A549 (cell line): Measurements from ENCODE around the gene RASGRP1. TPM values are rescaled to one million over a fixed set of nuclear protein-coding genes. Genes with fewer than 3 reads are reported as not detected.

ENCODE experiments used
- ATAC-seq, 2 experiments: fragments of 200-7000 bp in 1 of 2; fragments of >200 bp in 1 of 2; cut with Nextera tagmentation in 1 of 2; cut with Tn5 transposase in 1 of 2; 3 replicates each; pipeline versions ENCODE4 v1.8.0 to v1.9.1; 2018 to 2020; ENCODE audit warnings: mild to moderate bottlenecking in 1 of 2, moderate library complexity in 1 of 2
- CTCF ChIA-PET: fragments of 300-600 bp; sonication (Branson Sonifier 250); formaldehyde crosslinking; extraction: SDS; loops from one replicate; lab custom pipeline; 2021; ENCODE audit warnings: antibody characterized with exemption, inconsistent platforms; lab: Yijun Ruan, JAX
- POLR2A ChIA-PET: fragments of 350-600 bp; formaldehyde crosslinking; extraction: SDS; loops from one replicate; lab custom pipeline; 2021; ENCODE audit warnings: antibody characterized with exemption, inconsistent platforms; lab: Yijun Ruan, JAX
- DNase-seq, 2 experiments: peaks; one replicate each; pipeline versions ENCODE4 v3.0.0 to v3.0.0-alpha.2; 2011 to 2016; ENCODE audit warnings: low read depth in 1 of 2, low spot score in 1 of 2
- FAIRE-seq: peaks from 2 replicates; lab custom pipeline; 2011; peaks lifted over from hg19 to GRCh38; lab: Jason Lieb, UNC
- H3K27ac ChIP-seq, 2 experiments: fragments of >200 bp; sonication (Bioruptor Twin); formaldehyde crosslinking; 3 replicates each; pipeline ENCODE4 v1.5.1; 2016 to 2017
- H3K4me1 ChIP-seq: fragments of >200 bp; sonication (Bioruptor Twin); formaldehyde crosslinking; 3 replicates; pipeline ENCODE4 v1.6.1; 2016
- H3K4me2 ChIP-seq: fragments of >200 bp; sonication (Bioruptor Twin); formaldehyde crosslinking; 3 replicates; pipeline ENCODE4 v1.6.1; 2016
- H3K4me3 ChIP-seq: fragments of >200 bp; sonication (Bioruptor Twin); formaldehyde crosslinking; 3 replicates; pipeline ENCODE4 v1.5.1; 2016
- H3K9me3 ChIP-seq: fragments of >200 bp; sonication (Bioruptor Twin); formaldehyde crosslinking; 3 replicates; pipeline ENCODE4 v1.6.1; 2016
- BCL3 ChIP-seq: fragments of >200 bp; sonication (Bioruptor Twin); formaldehyde crosslinking; IDR thresholded peaks from 3 replicates; pipeline ENCODE4 v1.6.1; 2016
- BHLHE40 ChIP-seq: IDR thresholded peaks from 2 replicates; pipeline ENCODE4 v1.6.1; 2012; ENCODE audit warnings: low read depth, low read length, inconsistent platforms
- CBX2 ChIP-seq: fragments of 200-600 bp; sonication (generic); IDR thresholded peaks from 2 replicates; pipeline ENCODE4 v1.6.1; 2016; ENCODE audit warnings: low read depth, mild to moderate bottlenecking, borderline replicate concordance
- E2F6 ChIP-seq: IDR thresholded peaks from 2 replicates; pipeline ENCODE4 v1.6.1; 2012; ENCODE audit warnings: low read depth, borderline replicate concordance
- HDAC2 ChIP-seq: fragments of 200-600 bp; sonication (generic); IDR thresholded peaks from 2 replicates; pipeline ENCODE4 v1.6.1; 2016
- HEYL ChIP-seq: fragments of 250-450 bp; sonication (Bioruptor Pico); IDR thresholded peaks from 2 replicates; pipeline ENCODE4 v1.8.0; 2021; ENCODE audit warnings: mild to moderate bottlenecking, moderate library complexity
- HOXB5 ChIP-seq: fragments of 250-450 bp; sonication (Bioruptor Pico); IDR thresholded peaks from 2 replicates; pipeline ENCODE4 v1.5.0; 2020; ENCODE audit warnings: mild to moderate bottlenecking, moderate library complexity
- KDM5A ChIP-seq: fragments of 200-600 bp; sonication (generic); IDR thresholded peaks from 2 replicates; pipeline ENCODE4 v1.6.1; 2016; ENCODE audit warnings: antibody characterized with exemption, mild to moderate bottlenecking
- MAFK ChIP-seq: fragments of 450-650 bp; IDR thresholded peaks from 2 replicates; pipeline ENCODE4 v1.6.1; 2014; ENCODE audit not compliant: partially characterized antibody
- MAZ ChIP-seq: fragments of 150-350 bp; IDR thresholded peaks from 2 replicates; pipeline ENCODE4 v1.6.1; 2014; ENCODE audit warnings: antibody characterized with exemption, low read depth, low read length, borderline replicate concordance
- NFE2L2 ChIP-seq: fragments of 150-350 bp; conservative IDR thresholded peaks from 2 replicates; pipeline ENCODE4 v1.6.1; 2014; ENCODE audit warnings: low read length
- NR3C1 ChIP-seq: fragments of >200 bp; sonication (Bioruptor Twin); formaldehyde crosslinking; IDR thresholded peaks from 3 replicates; pipeline ENCODE4 v1.6.1; 2017
- RAD21 ChIP-seq, 2 experiments: fragments of >200 bp in 1 of 2; sonication (Bioruptor Twin) in 1 of 2; formaldehyde crosslinking in 1 of 2; IDR thresholded peaks in 1 of 2; conservative IDR thresholded peaks in 1 of 2; 2 replicates in 1 of 2; 3 replicates in 1 of 2; pipeline ENCODE4 v1.6.1; 2012 to 2018; ENCODE audit warnings: inconsistent platforms in 1 of 2
- RARB ChIP-seq: fragments of 250-450 bp; sonication (Bioruptor Pico); IDR thresholded peaks from 2 replicates; pipeline ENCODE4 v1.8.0; 2021; ENCODE audit warnings: mild to moderate bottlenecking, moderate library complexity
- RCOR1 ChIP-seq: fragments of 150-350 bp; IDR thresholded peaks from 2 replicates; pipeline ENCODE4 v1.6.1; 2014; ENCODE audit warnings: antibody characterized with exemption, low read length, low read depth
- RFX5 ChIP-seq: fragments of 450-650 bp; IDR thresholded peaks from 2 replicates; pipeline ENCODE4 v1.7.1; 2014; ENCODE audit warnings: antibody characterized with exemption, mild to moderate bottlenecking, moderate library complexity
- TP53 ChIP-seq: fragments of 250-450 bp; sonication (Bioruptor Pico); IDR thresholded peaks from 2 replicates; pipeline ENCODE4 v1.5.0; 2021; ENCODE audit warnings: mild to moderate bottlenecking, moderate library complexity
- ZC3H11A ChIP-seq: fragments of 450-650 bp; IDR thresholded peaks from 2 replicates; pipeline ENCODE4 v1.6.1; 2014; ENCODE audit warnings: antibody characterized with exemption, mild to moderate bottlenecking
- WGBS: methylation state at CpG from one replicate; pipeline ENCODE4 v1.1.6; 2017; ENCODE audit errors: missing lambda C conversion rate; 5-methylcytosine and 5-hydroxymethylcytosine counted together
- polyA plus RNA-seq, 4 experiments: library from polyadenylated mRNA; depleted of rRNA in 3 of 4; stranded (reverse); fragments of >200 nt; fragmentation: RNase III in 1 of 4; extraction: RNeasy Plus Mini Kit Qiagen cat#74134 plus additional on column Dnase treatment in 1 of 4; gene quantifications; 2 replicates in 3 of 4; 3 replicates in 1 of 4; pipeline ENCODE4 v1.2.3, GENCODE V29; 2011 to 2017
- TF ChIP-seq, protein P1 (sequence below): fragments of >200 bp; sonication (Bioruptor Twin); formaldehyde crosslinking; IDR thresholded peaks from 3 replicates; pipeline ENCODE4 v1.5.1; 2016
- TF ChIP-seq, protein P2 (sequence below): IDR thresholded peaks from 2 replicates; pipeline ENCODE4 v1.6.1; 2012

Gene RASGRP1
- polyA plus RNA-seq, 2 of the 4 experiments (the other 2 are of a cell fraction): 0.70 to 1.2 TPM

DNA sequence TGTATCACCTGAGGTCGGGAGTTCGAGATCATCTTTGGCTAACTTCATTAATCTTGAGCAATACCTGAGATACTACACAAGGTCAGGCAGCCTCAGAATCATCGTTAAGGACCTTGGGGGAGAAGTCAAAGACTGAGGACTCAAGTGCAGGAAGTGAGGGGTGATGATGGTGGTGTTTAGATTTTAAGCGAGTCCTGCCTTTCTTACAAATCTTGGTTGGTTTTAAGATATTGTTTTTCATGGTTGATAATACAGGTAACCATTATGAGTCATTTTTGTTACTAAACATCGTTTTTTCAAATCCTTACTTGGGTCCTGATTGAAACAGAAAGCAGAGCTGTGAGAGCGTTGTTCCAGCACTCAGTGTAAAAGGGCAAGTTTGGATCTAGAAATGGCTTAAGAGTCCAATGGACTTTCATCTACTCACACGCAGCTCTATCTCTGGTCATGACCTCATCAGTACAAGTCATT is 4.1 kb downstream of the RASGRP1 start:
- H3K4me2 ChIP-seq: no peak overlapping the region
- no peak overlapping the region for H3K4me3 ChIP-seq
- 52% methylated on average over 5 of the region's 7 CpGs for WGBS
- ChIA-PET CTCF (interaction anchor here (0.7 to 2.3 kb wide), 6 partner anchors 9 to 565 kb away, joined by 3 to 6 read pairs (median 4); no protein-coding TSS in a partner anchor), POLR2A (no interaction called here)
- no peak overlapping the region for H3K27ac ChIP-seq
- TF ChIP-seq HDAC2 (no peak), NR3C1 (no peak), RCOR1 (no peak), E2F6 (no peak)
- TF ChIP-seq, protein P1, sequence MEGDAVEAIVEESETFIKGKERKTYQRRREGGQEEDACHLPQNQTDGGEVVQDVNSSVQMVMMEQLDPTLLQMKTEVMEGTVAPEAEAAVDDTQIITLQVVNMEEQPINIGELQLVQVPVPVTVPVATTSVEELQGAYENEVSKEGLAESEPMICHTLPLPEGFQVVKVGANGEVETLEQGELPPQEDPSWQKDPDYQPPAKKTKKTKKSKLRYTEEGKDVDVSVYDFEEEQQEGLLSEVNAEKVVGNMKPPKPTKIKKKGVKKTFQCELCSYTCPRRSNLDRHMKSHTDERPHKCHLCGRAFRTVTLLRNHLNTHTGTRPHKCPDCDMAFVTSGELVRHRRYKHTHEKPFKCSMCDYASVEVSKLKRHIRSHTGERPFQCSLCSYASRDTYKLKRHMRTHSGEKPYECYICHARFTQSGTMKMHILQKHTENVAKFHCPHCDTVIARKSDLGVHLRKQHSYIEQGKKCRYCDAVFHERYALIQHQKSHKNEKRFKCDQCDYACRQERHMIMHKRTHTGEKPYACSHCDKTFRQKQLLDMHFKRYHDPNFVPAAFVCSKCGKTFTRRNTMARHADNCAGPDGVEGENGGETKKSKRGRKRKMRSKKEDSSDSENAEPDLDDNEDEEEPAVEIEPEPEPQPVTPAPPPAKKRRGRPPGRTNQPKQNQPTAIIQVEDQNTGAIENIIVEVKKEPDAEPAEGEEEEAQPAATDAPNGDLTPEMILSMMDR: no peak
- ATAC-seq: no peak
- FAIRE-seq: no peak
- DNase-seq: no peak
- no peaks in the 10 kb centered on the region for H3K9me3 ChIP-seq
- no peaks in the 10 kb centered on the region for H3K4me1 ChIP-seq

DNA sequence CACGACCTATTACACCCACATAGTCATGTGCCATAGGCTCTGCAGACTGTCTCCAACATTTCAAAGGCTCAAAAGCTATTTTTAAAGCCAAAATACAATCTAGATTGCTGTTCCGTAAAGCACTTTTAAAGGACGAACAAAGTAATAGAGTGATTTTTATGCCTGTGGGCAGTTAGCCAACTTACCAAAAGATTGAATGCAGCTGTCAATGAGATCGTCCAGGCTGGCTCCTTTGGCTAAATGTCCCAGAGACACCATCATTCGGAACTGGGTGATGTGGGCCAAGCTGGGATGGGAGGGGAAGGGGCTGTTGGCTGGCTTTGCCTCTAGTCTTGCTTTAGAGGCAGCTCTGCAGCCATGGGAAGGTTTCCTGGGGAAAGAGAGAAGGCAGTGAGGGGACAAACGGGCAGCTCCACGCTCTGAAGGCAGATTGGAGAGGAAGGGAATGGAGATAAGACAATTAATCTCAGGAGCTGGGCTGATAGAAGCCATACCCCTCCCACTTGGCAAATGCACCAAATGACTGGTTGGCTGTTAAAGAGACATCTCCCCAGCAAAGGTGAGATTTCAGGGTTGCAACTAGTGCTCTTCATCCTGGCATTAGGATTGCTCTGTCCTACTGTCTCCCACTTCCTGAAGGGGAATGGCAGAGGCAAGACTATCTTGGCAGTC is 4.8 kb downstream of the RASGRP1 start:
- POLR2A ChIA-PET: no interaction called here
- WGBS: 42% methylated on average over 7 of the region's 7 CpGs
- Histone ChIP-seq H3K4me1 (no peaks in the 10 kb centered on the region), H3K4me2 (no peak overlapping the region), H3K4me3 (no peak overlapping the region), H3K9me3 (no peaks in the 10 kb centered on the region), H3K27ac (no peak overlapping the region)
- FAIRE-seq (no peak), ATAC-seq (no peak), DNase-seq (no peak)
- TF ChIP-seq BCL3 (no peak), RARB (CRISPR knock-in tag) (no peak), HDAC2 (no peak), HOXB5 (CRISPR knock-in tag) (no peak), TP53 (CRISPR knock-in tag) (no peak), BHLHE40 (no peak), MAFK (no peak), KDM5A (no peak), ZC3H11A (no peak), HEYL (CRISPR knock-in tag) (no peak)
- TF ChIP-seq, protein P2, sequence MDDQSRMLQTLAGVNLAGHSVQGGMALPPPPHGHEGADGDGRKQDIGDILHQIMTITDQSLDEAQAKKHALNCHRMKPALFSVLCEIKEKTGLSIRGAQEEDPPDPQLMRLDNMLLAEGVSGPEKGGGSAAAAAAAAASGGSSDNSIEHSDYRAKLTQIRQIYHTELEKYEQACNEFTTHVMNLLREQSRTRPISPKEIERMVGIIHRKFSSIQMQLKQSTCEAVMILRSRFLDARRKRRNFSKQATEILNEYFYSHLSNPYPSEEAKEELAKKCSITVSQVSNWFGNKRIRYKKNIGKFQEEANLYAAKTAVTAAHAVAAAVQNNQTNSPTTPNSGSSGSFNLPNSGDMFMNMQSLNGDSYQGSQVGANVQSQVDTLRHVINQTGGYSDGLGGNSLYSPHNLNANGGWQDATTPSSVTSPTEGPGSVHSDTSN: no peak
- CTCF ChIA-PET: interaction anchor here (1.2 to 1.4 kb wide), 4 partner anchors 8 to 565 kb away, joined by 3 to 4 read pairs (median 4); no protein-coding TSS in a partner anchor

- FAIRE-seq: no peak
- no peak for ATAC-seq
- Histone ChIP-seq H3K4me2 (no peak overlapping the region), H3K4me1 (no peaks in the 10 kb centered on the region), H3K27ac (no peak overlapping the region), H3K9me3 (no peaks in the 10 kb centered on the region), H3K4me3 (no peak overlapping the region)
- TF ChIP-seq MAFK (no peak), BCL3 (no peak), ZC3H11A (no peak), NFE2L2 (no peak), RFX5 (no peak), MAZ (no peak), RAD21 (conservative IDR thresholded peaks at IDR 0.05 in 1 of 2, IDR thresholded peaks at IDR 0.05 in 1 of 2) (no peak), CBX2 (no peak)
- TF ChIP-seq, protein P1: no peak
- no peak for DNase-seq
- POLR2A ChIA-PET: no interaction called here
- CTCF ChIA-PET: no interaction called here
- 75% methylated on average over 4 of the region's 4 CpGs for WGBS
Observed at GRCh38 chr15:38559131-38559530, 5.5 kb downstream of the RASGRP1 start.
